Skeletal muscle satellite cell (primary cell): ENCODE measurements around the gene UBTD1.
A peak's percentile ranks its signal among the peaks of the same experiment; 100 is the strongest.
"Not testable (repeated sequence)": the region's sequence is repeated elsewhere in the genome, so short reads cannot be mapped to it uniquely, and the experiment has no call there.

Source experiments
- H3K27me3 ChIP-seq: 2 replicates; pipeline ENCODE4 v1.7.0; 2013; ENCODE audit warnings: low read length; ENCODE audit not compliant: control insufficient read depth, insufficient read depth
- H3K36me3 ChIP-seq: 2 replicates; pipeline ENCODE4 v1.7.0; 2013; ENCODE audit warnings: mild to moderate bottlenecking, control low read depth, low read length; ENCODE audit not compliant: insufficient read depth
- H3K4me1 ChIP-seq: 2 replicates; pipeline ENCODE4 v1.7.0; 2013; ENCODE audit warnings: low read length; ENCODE audit not compliant: control insufficient read depth, insufficient read depth
- H3K4me2 ChIP-seq: 2 replicates; pipeline ENCODE4 v1.7.0; 2013; ENCODE audit warnings: mild to moderate bottlenecking, low read length
- H3K4me3 ChIP-seq: 2 replicates; pipeline ENCODE4 v1.7.0; 2013; ENCODE audit warnings: low read length
- H3K9ac ChIP-seq: 2 replicates; pipeline ENCODE4 v1.7.0; 2013; ENCODE audit warnings: mild to moderate bottlenecking, low read depth, low read length, moderate library complexity
- H3K9me3 ChIP-seq: replicated peaks from 2 replicates; pipeline ENCODE4 v1.7.0; 2013; ENCODE audit warnings: mild to moderate bottlenecking, control low read depth, low read length

The UBTD1 gene

DNA sequence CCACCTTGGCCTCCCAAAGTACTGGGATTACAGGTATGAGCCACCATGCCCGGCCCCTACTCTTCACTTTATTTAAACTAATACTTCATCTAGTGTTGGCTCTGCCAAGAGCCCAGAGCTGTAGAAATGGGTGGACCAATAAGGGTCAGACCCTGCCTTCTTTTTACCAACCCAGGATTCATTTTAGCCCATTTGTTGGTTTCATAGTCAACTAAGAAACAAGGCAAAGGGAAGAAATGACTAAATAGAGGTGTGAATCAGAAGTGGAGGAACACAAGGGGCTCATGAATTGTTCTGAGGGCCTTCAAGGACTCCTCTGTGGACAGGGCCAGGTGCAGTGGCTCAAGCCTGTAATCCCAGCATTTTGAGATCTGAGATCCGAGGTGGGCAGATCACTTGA is 74.9 kb downstream of the UBTD1 start:
- Histone ChIP-seq H3K36me3 (peaks cover 15% of the 10 kb centered on the region), H3K9ac (no peak overlapping the region), H3K4me3 (no peak overlapping the region), H3K4me1 (peaks cover 36% of the 10 kb centered on the region), H3K9me3 (no peaks in the 10 kb centered on the region), H3K4me2 (no peak overlapping the region), H3K27me3 (no peaks in the 10 kb centered on the region)

DNA sequence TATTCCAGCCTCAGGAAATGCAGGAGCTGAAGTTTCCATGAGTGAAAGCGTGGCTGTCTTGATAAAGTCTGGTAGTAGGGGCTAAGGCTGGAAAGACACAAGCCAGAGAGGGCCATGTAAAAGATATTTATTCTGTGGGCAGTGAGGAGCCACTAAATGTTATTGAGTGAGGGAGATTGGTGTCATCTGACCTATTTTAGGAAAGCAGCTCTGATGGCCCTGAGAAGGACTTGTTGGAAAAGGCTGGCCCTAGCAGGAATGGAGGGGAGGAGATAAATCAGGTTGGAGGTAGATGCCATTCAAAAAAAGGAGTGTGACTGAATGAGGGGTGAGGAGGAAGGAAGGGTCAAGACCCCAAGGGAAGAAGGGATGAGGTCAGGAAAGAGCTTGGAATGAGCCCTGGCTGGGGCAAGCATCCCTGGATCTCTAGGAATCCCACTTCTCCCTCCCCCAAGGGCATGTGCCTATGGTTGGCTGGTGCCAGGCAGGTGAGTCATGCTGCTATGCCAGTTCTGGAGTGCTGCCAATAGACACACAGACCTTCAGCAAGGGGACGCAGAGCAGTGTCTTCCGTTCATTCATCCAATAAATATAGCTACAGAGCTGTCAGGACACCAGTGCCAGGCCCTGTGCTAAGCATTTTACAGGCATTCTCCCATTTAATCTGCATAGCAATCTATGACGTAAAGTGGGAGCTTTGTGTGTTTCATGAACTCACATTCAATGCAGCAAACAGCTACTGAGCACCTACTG is 75.8 kb downstream of the UBTD1 start:
- Histone ChIP-seq H3K9me3 (no peaks in the 10 kb centered on the region), H3K9ac (no peak overlapping the region), H3K4me3 (no peak overlapping the region), H3K4me1 (peaks cover 36% of the 10 kb centered on the region), H3K4me2 (peak overlapping the region; percentile 46), H3K36me3 (peaks cover 8% of the 10 kb centered on the region), H3K27me3 (no peaks in the 10 kb centered on the region)

DNA sequence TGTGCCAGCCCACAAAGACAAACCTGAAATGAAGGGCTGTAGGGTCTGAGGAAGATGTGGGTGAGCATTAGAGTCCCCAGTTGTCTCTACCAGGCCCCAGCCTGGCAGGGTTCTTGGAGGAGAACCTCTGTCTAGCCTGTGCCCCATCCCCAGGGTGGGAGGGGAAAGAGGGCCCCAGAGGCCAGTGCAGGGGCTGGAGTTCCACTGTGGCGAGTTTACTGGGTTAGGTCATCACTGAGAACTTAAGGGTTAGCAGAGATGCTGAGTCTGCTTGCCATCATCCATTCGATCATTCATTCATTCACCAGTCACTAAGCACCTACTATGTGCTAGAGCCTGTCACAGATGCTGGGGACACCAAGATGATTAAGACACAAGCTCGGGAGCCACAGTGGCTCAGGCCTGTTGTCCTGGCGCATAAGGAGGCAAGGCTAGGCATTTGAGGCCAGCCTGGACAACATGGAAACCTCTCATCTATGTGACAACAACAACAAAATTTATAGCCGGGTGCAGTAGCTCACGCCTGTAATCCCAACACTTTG is 76.5 kb downstream of the UBTD1 start:
- Histone ChIP-seq H3K4me1 (peaks cover 36% of the 10 kb centered on the region), H3K4me2 (peak overlapping the region; percentile 1), H3K36me3 (peaks cover 3% of the 10 kb centered on the region), H3K27me3 (no peaks in the 10 kb centered on the region), H3K4me3 (no peak overlapping the region), H3K9ac (no peak overlapping the region), H3K9me3 (no peaks in the 10 kb centered on the region)

DNA sequence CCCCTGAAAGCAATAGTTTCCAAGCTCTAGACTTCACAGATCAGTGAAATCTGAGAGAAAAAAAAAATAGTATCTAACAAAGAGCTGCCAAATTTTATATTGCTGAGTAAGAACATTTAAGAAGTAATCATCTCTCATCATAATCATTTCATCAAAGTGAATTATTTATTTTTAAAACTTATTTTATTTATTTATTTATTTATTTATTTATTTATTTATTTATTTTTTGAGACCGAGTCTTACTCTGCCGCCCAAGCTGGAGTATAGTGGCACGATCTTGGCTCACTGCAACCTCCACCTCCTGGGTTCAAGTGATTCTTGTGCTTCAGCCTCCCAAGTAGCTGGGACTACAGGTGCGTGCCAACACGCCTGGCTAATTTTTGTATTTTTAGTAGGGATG is 77.8 kb downstream of the UBTD1 start:
- H3K36me3 ChIP-seq, H3K4me2 ChIP-seq, H3K9ac ChIP-seq, H3K27me3 ChIP-seq, H3K9me3 ChIP-seq, H3K4me3 ChIP-seq: not testable (repeated sequence)
- peaks cover 36% of the 10 kb centered on the region for H3K4me1 ChIP-seq

DNA sequence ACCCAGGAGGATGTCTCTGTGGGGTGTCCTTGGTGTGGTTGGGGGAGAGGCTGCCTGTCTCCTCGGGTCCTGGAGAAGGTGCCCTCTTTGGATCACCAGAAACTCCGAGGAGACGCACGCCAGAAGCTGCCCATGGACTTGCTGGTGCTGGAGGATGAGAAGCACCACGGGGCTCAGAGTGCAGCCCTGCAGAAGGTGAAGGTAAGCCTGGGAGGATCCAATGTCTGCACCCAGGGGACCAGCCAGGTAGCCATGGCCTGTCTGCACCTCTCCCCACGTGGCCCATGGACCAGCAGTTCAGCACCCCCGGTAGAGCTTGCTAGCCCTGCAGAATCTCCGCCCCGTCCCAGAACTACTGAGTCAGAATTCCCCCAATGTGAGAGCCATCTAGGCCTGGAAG is 79.0 kb downstream of the UBTD1 start:
- H3K4me3 ChIP-seq, result no peak overlapping the region
- H3K4me1 ChIP-seq, result peaks cover 25% of the 10 kb centered on the region
- no peak overlapping the region for H3K9ac ChIP-seq
- no peaks in the 10 kb centered on the region for H3K9me3 ChIP-seq
- H3K4me2 ChIP-seq, result no peak overlapping the region
- no peaks in the 10 kb centered on the region for H3K27me3 ChIP-seq
- H3K36me3 ChIP-seq, result no peaks in the 10 kb centered on the region

DNA sequence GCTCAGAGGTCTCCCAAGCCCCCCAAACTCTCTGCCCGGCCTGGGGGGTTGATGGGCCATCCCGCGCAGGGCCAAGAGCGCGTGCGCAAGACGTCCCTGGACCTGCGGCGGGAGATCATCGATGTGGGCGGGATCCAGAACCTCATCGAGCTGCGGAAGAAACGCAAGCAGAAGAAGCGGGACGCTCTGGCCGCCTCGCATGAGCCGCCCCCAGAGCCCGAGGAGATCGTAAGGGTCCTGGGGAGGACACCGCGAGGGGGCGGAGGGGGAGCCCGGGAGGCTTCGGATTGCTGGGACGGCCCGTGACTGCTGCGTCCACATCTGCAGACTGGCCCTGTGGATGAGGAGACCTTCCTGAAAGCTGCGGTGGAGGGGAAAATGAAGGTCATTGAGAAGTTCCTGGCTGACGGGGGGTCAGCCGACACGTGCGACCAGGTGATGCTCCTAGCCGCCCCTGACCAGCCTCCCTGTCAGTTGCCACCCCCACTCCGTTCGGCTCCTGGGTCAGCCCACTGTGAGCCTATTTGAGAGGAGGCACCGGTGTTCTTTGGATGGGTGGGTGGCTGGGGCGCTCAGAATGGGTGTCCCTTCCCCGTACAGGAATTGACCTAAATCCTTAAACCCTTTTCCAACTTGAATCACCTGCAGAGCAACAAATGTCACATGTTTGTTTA is 79.6 kb downstream of the UBTD1 start:
- Histone ChIP-seq H3K4me3 (no peak overlapping the region), H3K27me3 (no peaks in the 10 kb centered on the region), H3K9me3 (no peaks in the 10 kb centered on the region), H3K4me2 (no peak overlapping the region), H3K9ac (no peak overlapping the region), H3K4me1 (peaks cover 19% of the 10 kb centered on the region), H3K36me3 (no peaks in the 10 kb centered on the region)

DNA sequence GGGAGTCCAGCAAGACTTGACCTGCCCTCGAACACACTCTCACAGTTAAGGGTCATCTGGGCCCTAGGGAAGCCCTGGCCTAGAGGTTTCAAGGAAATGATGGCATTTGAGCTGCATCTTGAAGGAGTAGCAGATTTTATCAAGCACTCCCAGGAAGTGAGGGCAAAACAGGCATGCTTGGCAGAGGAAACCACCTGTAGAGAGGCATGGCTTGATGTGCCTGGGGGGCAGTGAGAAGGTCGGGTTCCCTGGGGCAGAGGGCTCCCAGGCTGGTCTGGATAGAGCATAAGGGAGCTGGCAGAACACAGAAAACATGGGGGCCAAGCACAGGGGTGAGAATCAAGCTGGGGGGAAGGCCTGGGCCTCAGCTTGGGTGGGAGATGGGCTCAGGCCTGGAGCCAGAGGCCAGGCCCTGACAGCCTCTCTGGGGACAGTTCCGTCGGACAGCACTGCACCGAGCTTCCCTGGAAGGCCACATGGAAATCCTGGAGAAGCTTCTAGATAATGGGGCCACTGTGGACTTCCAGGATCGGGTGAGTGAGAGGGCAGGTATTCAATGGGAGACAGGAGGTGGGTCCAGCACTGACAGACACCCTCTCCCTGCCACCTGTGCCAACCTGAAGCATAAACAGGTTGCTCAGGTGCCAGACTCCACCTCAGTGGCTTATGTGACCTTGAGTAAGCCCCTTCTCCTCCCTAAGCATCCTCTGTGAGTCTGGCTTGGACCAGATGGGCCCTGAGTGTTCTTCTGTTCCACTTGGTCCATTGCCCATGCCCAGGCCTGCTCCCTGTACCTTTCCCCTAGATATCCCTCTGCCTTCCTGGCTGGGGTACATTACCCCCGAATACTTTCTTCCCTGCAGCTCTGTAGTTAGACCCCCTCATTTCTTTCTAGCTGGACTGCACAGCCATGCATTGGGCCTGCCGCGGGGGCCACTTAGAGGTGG is 82.0 kb downstream of the UBTD1 start:
- H3K4me1 ChIP-seq, result peaks cover 9% of the 10 kb centered on the region
- no peaks in the 10 kb centered on the region for H3K36me3 ChIP-seq
- H3K27me3 ChIP-seq, result no peaks in the 10 kb centered on the region
- H3K4me2 ChIP-seq, result no peak overlapping the region
- H3K4me3 ChIP-seq, result no peak overlapping the region
- no peak overlapping the region for H3K9ac ChIP-seq
- H3K9me3 ChIP-seq, result no peaks in the 10 kb centered on the region

DNA sequence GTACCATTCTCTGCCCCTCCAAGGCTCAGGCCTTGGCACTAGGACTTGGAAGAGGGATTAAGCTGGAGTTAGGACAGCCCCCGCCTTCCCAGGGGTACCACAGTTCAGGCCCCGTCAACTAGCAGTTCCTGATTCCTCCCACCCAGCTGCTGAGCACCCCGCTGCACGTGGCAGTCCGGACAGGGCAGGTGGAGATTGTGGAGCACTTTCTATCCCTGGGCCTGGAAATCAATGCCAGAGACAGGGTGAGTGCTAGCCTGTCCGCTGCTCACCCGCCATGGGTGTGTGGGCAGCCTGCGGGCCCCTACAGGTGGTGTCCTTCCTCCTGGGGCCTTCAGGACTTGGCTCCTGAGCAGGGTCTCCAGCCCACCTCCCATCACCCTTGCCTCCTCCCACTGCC is 83.4 kb downstream of the UBTD1 start:
- H3K4me1 ChIP-seq, result peaks cover 9% of the 10 kb centered on the region
- no peaks in the 10 kb centered on the region for H3K9me3 ChIP-seq
- no peaks in the 10 kb centered on the region for H3K36me3 ChIP-seq
- H3K9ac ChIP-seq, result no peak overlapping the region
- no peak overlapping the region for H3K4me3 ChIP-seq
- H3K4me2 ChIP-seq, result no peak overlapping the region
- H3K27me3 ChIP-seq, result no peaks in the 10 kb centered on the region

DNA sequence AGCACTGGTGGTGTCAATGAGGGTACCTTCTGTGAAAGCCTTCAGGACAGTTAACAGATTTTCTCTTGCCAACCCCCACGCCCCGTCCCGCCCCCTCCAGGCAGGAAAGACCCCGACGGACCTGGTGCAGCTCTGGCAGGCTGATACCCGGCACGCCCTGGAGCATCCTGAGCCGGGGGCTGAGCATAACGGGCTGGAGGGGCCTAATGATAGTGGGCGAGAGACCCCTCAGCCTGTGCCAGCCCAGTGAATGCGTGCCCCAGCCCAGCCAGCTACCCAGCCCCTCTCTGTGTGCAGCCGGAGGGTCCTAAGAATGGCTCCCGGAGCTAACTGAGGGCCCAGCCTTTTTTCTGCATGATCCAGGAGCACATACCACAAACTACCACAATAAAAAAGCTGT is 84.8 kb downstream of the UBTD1 start:
- H3K27me3 ChIP-seq, result no peaks in the 10 kb centered on the region
- H3K9ac ChIP-seq, result no peak overlapping the region
- no peaks in the 10 kb centered on the region for H3K9me3 ChIP-seq
- H3K4me3 ChIP-seq, result no peak overlapping the region
- no peaks in the 10 kb centered on the region for H3K36me3 ChIP-seq
- no peak overlapping the region for H3K4me2 ChIP-seq
- H3K4me1 ChIP-seq, result peaks cover 9% of the 10 kb centered on the region

DNA sequence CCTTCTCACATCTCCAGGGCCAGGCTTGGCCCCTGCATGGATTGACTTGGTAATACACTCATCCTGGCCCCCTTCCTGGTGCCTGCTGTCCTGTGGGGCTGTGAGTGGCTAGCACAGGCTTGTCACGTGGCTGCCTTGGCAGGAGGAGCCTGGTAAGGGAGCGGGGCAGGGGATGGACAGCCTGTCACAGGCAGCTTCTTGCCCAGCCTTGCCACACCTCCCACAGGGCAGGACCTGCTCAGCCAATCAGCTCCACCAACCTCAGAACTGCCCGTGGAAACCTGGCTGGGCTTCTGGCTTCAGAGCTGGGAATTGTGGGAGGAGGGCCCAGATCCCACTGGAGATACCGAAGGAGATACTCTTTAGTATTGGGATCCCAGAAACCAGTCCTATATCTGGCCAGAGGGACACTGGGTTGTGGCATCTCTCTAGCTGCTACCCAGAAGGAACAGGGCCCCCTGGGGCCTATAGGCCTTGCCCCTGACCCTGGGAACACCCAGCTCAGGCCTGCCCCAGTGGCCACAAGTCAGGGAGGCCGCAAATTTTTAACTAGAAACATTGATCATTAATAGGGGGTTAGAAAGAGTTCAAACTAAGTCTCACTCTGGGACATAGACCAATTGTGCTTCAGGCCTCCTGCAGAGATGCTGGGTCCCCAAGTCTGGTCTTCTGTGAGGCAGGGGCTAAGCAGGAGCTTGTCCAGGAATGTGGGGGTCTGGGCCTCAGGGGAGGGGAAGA is 85.5 kb downstream of the UBTD1 start, which contains the start of gene HOGA1:
Gene HOGA1 (plus strand): TSS at position 330 of the 738 bp plus-strand sequence. CDS start 315 bp downstream, at position 645.
- no peak within 1 kb of the TSS for H3K9ac ChIP-seq
- H3K4me2 ChIP-seq, result no peak within 1 kb of the TSS
- H3K9me3 ChIP-seq, result no peaks in the 10 kb centered on the region
- no peak within 1 kb of the TSS for H3K4me3 ChIP-seq
- no peaks in the 10 kb centered on the region for H3K36me3 ChIP-seq
- no peaks in the 10 kb centered on the region for H3K27me3 ChIP-seq
- peaks cover 9% of the 10 kb centered on the region for H3K4me1 ChIP-seq
